ENCODE measurements around the gene BTBD17.

The BTBD17 gene

DNA sequence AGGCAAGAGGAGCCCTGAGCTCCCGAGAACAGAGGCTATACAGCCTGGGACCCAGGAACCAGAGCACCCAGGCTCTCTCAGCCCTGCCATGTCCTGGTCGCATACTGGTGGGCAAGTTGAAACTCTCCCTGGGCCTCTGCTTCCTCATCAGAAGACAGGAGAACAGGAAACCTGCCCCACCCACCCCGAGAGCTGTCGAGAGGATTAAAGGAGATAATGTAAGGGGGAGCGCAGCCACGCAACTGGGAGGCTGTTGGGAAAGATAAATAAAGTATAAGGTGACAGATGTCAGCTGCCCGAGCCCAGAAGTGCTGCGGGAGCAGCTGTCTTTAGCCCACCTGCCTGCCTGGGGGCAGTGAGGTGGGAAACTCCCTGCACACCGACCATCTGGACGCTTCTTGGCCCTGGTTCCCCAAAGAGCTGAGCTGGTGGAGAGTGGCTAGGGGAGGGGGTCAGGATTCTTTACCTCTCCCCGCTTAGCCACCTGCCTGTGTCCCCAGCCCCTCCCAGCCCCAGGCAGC is 28.8 kb downstream of the BTBD17 start:
- no peak for DNase-seq

- no peak for DNase-seq
Observed at GRCh38 chr17:74332017-74332650, 29.5 kb downstream of the BTBD17 start.

DNA sequence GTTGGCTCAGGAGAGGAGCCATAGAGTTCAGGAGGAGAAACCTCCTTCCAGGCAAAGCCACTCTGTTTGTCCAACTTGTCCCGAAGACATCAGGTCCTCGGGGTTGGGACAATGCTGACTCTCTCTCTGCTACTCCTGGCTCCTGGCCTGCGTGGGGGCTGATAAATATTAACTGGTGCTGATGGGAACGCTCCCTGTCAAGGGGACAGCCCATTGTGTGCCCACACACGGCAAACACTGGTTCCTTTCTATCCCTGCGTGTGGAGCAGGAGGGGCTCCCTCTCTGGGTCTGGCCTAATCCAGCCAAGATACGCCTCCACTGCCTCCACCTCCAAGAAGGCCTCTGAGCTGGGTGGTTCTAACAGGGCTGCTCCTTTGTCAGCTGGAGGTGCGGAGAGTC is 31.2 kb downstream of the BTBD17 start:
- DNase-seq: no peak

DNA sequence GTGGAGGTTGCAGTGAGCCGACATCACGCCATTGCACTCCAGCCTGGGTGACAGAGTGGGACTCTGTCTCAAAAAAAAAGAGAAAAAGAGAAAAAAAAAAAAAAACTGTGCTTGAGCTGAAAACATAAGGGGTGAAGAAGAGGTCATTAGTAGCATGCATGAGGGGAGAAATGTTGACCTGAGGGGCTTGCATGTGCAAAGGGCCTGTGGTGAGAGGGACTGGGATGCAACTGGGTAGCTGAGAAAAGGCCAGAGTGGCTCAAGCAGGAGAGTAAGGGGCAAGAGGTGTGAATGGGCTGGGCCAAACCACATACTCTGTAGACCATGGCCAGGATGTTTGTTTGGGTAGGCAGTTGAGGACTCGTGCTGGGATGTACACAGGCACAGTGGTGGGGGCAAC is 32.3 kb downstream of the BTBD17 start:
- DNase-seq: no peak

DNA sequence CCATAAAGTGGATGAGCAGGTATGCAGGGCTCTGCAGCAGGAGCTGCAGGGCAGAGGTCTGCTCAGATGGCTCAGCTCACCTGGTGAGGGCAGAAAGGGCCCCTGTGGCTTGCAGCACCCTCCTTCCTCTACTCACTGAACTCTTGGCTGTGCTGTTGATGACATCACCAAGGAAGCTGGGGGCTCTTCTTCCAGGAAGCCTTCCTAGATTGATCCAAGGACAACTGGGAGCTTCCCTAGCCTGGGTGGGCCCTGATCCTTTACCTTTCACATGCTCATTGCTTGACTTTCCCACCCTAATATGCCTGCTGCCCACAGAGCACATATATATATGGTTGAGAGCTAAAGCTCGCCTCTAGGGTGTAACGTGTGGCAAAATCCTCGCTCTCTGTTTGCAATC is 33.2 kb downstream of the BTBD17 start:
- no peak for DNase-seq

- no peak for DNase-seq
Observed at GRCh38 chr17:74326506-74326905, 35.2 kb downstream of the BTBD17 start.

DNA sequence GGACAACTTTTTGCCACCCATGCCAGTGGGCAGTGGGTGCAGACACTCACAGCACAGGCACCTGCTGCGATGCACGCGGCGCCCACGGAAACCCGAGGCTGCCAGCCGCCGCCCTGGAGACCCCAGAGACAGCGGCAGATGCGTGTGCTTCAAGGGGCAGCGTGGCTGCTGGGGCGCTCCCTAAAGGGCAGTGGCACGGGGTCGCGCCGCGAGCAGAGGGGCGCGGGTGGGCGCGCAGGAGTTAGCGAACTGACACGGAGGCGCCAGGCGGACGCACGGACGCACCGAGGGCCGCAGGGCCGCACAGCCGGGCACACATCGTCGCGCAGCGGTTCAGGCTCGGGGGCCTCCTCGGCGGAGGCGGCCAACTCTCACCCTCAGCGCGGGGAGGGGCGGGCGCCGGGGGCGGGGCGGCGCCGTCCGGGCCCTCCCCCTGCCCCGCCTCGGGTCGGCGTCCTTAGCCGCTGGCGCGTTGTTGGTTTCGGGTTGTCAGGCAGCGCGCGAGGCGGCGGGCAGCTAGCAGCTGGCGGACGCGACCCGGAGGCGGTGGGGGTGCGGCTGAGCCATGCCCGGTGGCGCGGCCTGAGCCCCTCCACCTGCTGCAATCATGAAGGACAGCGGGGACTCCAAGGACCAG is 35.8 kb downstream of the BTBD17 start, which contains the start of gene KIF19:
Gene KIF19 (plus strand): TSS at position 484 of the 637 bp plus-strand sequence. CDS start 124 bp downstream, at position 608.
- no peak for DNase-seq

GRCh38 chr17:74325376-74325742 is 36.3 kb downstream of the BTBD17 start:
- no peak for DNase-seq

- DNase-seq: no peak
Observed at GRCh38 chr17:74324521-74324920, 37.1 kb downstream of the BTBD17 start.

- DNase-seq: no peak
Observed at GRCh38 chr17:74318391-74318790, 43.3 kb downstream of the BTBD17 start.

GRCh38 chr17:74317071-74317470 is 44.6 kb downstream of the BTBD17 start:
- DNase-seq: no peak

GRCh38 chr17:74316220-74316619 is 45.4 kb downstream of the BTBD17 start:
- DNase-seq: no peak

- DNase-seq: no peak
Observed at GRCh38 chr17:74314877-74315276, 46.8 kb downstream of the BTBD17 start.

DNA sequence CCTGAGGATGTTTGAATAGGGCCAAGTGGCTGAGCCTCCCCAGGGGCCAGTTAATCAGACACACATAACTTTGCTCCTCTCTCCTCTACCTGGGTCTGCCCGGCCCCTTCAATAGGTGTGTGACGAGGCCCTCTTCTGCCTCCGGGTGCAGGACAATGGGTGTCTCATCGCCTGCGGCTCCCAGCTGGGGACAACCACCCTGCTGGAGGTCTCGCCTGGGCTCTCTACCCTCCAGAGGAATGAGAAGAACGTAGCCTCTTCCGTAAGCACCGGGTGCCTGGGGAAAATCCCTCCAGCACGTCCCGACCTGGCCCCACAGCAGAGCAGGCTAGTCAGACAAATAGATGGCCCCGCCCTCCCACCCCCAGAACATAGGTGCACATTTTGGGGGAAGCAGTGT is 51.8 kb downstream of the BTBD17 start:
- DNase-seq: no peak

DNA sequence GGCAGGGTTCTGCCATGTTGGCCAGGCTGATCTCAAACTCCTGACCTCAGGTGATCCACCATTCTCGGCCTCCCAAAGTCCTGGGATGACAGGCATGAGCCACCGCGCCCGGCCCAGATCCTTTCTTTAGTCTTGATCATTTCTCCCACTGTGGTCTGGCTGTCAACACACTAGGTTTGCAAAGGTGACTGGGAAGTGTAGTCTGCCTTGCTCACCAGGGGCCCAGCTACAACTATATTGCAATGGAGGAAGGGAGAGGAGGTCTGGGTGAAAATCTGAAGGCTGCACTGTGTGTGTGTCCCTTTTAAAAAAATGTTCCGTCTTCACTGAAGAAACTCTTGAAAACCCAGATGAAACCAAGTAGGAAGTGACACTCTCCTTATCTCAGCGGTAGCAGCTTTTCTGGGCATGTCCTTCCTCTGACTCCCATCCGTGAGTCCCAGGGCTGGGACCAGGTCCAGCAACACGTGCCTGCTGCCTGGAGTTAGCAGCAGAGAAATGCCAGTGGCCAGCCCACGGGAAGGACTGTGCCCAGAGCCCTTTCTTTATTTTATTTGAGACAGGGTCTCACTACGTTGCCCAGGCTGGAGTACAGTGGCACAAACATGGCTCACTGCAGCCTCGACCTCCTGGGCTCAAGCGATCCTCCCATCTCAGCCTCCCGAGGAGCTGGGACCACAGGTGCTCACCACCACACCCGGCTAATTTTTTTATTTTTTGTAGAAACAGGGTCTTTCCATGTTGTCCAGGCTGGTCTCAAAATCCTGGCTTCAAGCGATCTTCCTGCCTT is 53.5 kb downstream of the BTBD17 start:
- no peak for DNase-seq
